ENCODE measurements around the gene CASKIN2.
A peak's percentile ranks its signal among the peaks of the same experiment; 100 is the strongest.
"Not testable (repeated sequence)": the region's sequence is repeated elsewhere in the genome, so short reads cannot be mapped to it uniquely, and the experiment has no call there.

The CASKIN2 gene

GRCh38 chr17:75465039-75465438, 50.3 kb downstream of the CASKIN2 start:
- no peak for DNase-seq

- no peak for DNase-seq
Observed at GRCh38 chr17:75463603-75464002, 51.7 kb downstream of the CASKIN2 start.

GRCh38 chr17:75460295-75460694, 55.0 kb downstream of the CASKIN2 start:
- no peak for DNase-seq

GRCh38 chr17:75459590-75460267, 55.6 kb downstream of the CASKIN2 start:
- no peak for DNase-seq

GRCh38 chr17:75459246-75459589, 56.1 kb downstream of the CASKIN2 start:
- DNase-seq, result no peak

- DNase-seq, result peak; percentile 2
Observed at GRCh38 chr17:75457047-75457654, 58.2 kb downstream of the CASKIN2 start.

- peak; percentile 79 for DNase-seq
Observed at GRCh38 chr17:75456417-75457046, 58.8 kb downstream of the CASKIN2 start, which contains the start of gene TMEM94. TSS of gene TMEM94 (plus strand) at chr17:75456635. CDS start at chr17:75471906, 15,271 bp downstream.

GRCh38 chr17:75456039-75456416, 59.3 kb downstream of the CASKIN2 start:
- no peak for DNase-seq

GRCh38 chr17:75454672-75455071, 60.7 kb downstream of the CASKIN2 start:
- not testable (repeated sequence) for DNase-seq

- DNase-seq, result no peak
Observed at GRCh38 chr17:75454193-75454592, 61.1 kb downstream of the CASKIN2 start.

GRCh38 chr17:75450270-75450669, 65.1 kb downstream of the CASKIN2 start:
- no peak for DNase-seq

Measured in T-helper 9 cell (primary cell).